Ishikawa (cell line): ENCODE measurements around the gene NEO1.

Experiments used
- RAD21 ChIP-seq: IDR thresholded peaks from 2 replicates; pipeline ENCODE4 v1.6.1; 2012; ENCODE audit warnings: low read depth
- TAF1 ChIP-seq: IDR thresholded peaks from 2 replicates; pipeline ENCODE4 v1.6.1; 2012; ENCODE audit warnings: low read depth, mild to moderate bottlenecking
- TEAD4 ChIP-seq: IDR thresholded peaks from 2 replicates; pipeline ENCODE4 v1.6.1; 2012

- TF ChIP-seq TEAD4 (no peak), TAF1 (no peak), RAD21 (no peak)
These were observed 68.0 kb downstream of the NEO1 start for GRCh38 chr15:73120269-73120668.
